Endodermal cell (in vitro differentiated cells): ENCODE measurements around the gene PPP2R5E. TPM values are rescaled to one million over a fixed set of nuclear protein-coding genes. Genes with fewer than 3 reads are reported as not detected.

Source experiments
- DNase-seq: peaks from one replicate; pipeline ENCODE4 v3.0.0-alpha.2; 2017
- H3K27ac ChIP-seq: 2 replicates; pipeline ENCODE4 v1.5.1; 2013; ENCODE audit warnings: mild to moderate bottlenecking, low read depth, low read length, moderate library complexity
- H3K27me3 ChIP-seq: 2 replicates; pipeline ENCODE4 v1.6.1; 2013; ENCODE audit warnings: mild to moderate bottlenecking, low read length, moderate library complexity; ENCODE audit not compliant: insufficient read depth, control insufficient read depth, poor library complexity, severe bottlenecking
- H3K36me3 ChIP-seq: 2 replicates; pipeline ENCODE4 v1.7.0; 2013; ENCODE audit warnings: mild to moderate bottlenecking, low read length, moderate library complexity; ENCODE audit not compliant: control insufficient read depth, insufficient read depth
- H3K4me1 ChIP-seq: one replicate; pipeline ENCODE4 v1.7.0; 2013; ENCODE audit warnings: low read length; ENCODE audit not compliant: control insufficient read depth, insufficient read depth
- H3K4me3 ChIP-seq: 2 replicates; pipeline ENCODE4 v1.5.1; 2013; ENCODE audit warnings: mild to moderate bottlenecking, low read length, moderate library complexity
- H3K9ac ChIP-seq: 2 replicates; pipeline ENCODE4 v1.6.1; 2013; ENCODE audit warnings: mild to moderate bottlenecking, low read length, moderate library complexity; ENCODE audit not compliant: poor library complexity, severe bottlenecking; ENCODE audit errors: extremely low read depth
- H3K9me3 ChIP-seq: 2 replicates; pipeline ENCODE4 v1.6.1; 2013; ENCODE audit warnings: mild to moderate bottlenecking, low read length, moderate library complexity; ENCODE audit not compliant: control insufficient read depth
- H3K27ac Mint-ChIP-seq: 2 replicates; pipeline ENCODE4 v1.8.0; 2020; ENCODE audit warnings: mixed read lengths
- H3K27me3 Mint-ChIP-seq: 2 replicates; pipeline ENCODE4 v1.8.0; 2021; ENCODE audit warnings: mild to moderate bottlenecking, mixed read lengths; ENCODE audit not compliant: insufficient read depth
- H3K36me3 Mint-ChIP-seq: 2 replicates; pipeline ENCODE4 v1.8.0; 2020; ENCODE audit warnings: low read depth, mixed read lengths
- H3K4me1 Mint-ChIP-seq: 2 replicates; pipeline ENCODE4 v1.8.0; 2020; ENCODE audit warnings: mixed read lengths
- H3K4me3 Mint-ChIP-seq: 2 replicates; pipeline ENCODE4 v1.8.0; 2020; ENCODE audit warnings: mild to moderate bottlenecking, moderate library complexity, mixed read lengths
- H3K9me3 Mint-ChIP-seq: 2 replicates; pipeline ENCODE4 v1.8.0; 2020; ENCODE audit warnings: mild to moderate bottlenecking, mixed read lengths
- WGBS, 2 experiments: methylation state at CpG; one replicate each; pipeline versions ENCODE4 v1.1.5 to v1.1.7; 2013; ENCODE audit warnings: missing lambda C conversion rate in 2 of 2, mixed read lengths in 1 of 2; ENCODE audit not compliant: insufficient coverage in 1 of 2, insufficient read length in 1 of 2; 5-methylcytosine and 5-hydroxymethylcytosine counted together
- total RNA-seq, 2 donors: library from RNA; stranded (reverse); fragmentation: NEBNext Ultra II Directional in 1 of 2; extraction: Animal tissue kit (Norgen Biotek cat#: 25700) in 1 of 2; gene quantifications; 2 replicates in 1 of 2; 3 replicates in 1 of 2; pipeline ENCODE4 v1.2.1, GENCODE V29; 2021
- TF ChIP-seq, protein P1 (sequence below): fragments of 200-600 bp; sonication (generic); conservative IDR thresholded peaks from 2 replicates; pipeline ENCODE4 v1.5.0; 2021; ENCODE audit warnings: antibody characterized with exemption, mild to moderate bottlenecking

The PPP2R5E gene
- total RNA-seq, 2 donors from 2014 or later = 61.1 to 63.8 TPM

- Mint-ChIP-seq H3K27ac (no peak overlapping the region), H3K4me3 (no peak overlapping the region), H3K27me3 (no peaks in the 10 kb centered on the region), H3K36me3 (no peaks in the 10 kb centered on the region), H3K9me3 (peaks cover 4% of the 10 kb centered on the region), H3K4me1 (peaks cover 7% of the 10 kb centered on the region)
- Histone ChIP-seq H3K9me3 (no peaks in the 10 kb centered on the region), H3K9ac (no peak overlapping the region), H3K4me1 (peaks cover 14% of the 10 kb centered on the region), H3K4me3 (no peak overlapping the region), H3K36me3 (no peaks in the 10 kb centered on the region), H3K27ac (no peak overlapping the region), H3K27me3 (no peaks in the 10 kb centered on the region)
- WGBS, 2 experiments = 94 to 96% methylated on average over 5 of the region's 5 CpGs
- TF ChIP-seq, protein P1, sequence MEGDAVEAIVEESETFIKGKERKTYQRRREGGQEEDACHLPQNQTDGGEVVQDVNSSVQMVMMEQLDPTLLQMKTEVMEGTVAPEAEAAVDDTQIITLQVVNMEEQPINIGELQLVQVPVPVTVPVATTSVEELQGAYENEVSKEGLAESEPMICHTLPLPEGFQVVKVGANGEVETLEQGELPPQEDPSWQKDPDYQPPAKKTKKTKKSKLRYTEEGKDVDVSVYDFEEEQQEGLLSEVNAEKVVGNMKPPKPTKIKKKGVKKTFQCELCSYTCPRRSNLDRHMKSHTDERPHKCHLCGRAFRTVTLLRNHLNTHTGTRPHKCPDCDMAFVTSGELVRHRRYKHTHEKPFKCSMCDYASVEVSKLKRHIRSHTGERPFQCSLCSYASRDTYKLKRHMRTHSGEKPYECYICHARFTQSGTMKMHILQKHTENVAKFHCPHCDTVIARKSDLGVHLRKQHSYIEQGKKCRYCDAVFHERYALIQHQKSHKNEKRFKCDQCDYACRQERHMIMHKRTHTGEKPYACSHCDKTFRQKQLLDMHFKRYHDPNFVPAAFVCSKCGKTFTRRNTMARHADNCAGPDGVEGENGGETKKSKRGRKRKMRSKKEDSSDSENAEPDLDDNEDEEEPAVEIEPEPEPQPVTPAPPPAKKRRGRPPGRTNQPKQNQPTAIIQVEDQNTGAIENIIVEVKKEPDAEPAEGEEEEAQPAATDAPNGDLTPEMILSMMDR = no peak
- DNase-seq = no peak
Measured at GRCh38 chr14:63326840-63327239, 216.3 kb downstream of the PPP2R5E start.

GRCh38 chr14:63322897-63323573 lies 220.1 kb downstream of the PPP2R5E start:
- Mint-ChIP-seq H3K27ac (no peak overlapping the region), H3K4me3 (no peak overlapping the region), H3K36me3 (no peaks in the 10 kb centered on the region), H3K27me3 (no peaks in the 10 kb centered on the region), H3K4me1 (peaks cover 12% of the 10 kb centered on the region), H3K9me3 (no peaks in the 10 kb centered on the region)
- Histone ChIP-seq H3K9ac (no peak overlapping the region), H3K36me3 (no peaks in the 10 kb centered on the region), H3K4me1 (peaks cover 1% of the 10 kb centered on the region), H3K27ac (no peak overlapping the region), H3K9me3 (no peaks in the 10 kb centered on the region), H3K4me3 (no peak overlapping the region), H3K27me3 (no peaks in the 10 kb centered on the region)
- TF ChIP-seq, protein P1 = no peak
- DNase-seq = no peak
- 91 to 94% methylated on average over 7 to 9 of the region's 9 CpGs for WGBS, 2 experiments

GRCh38 chr14:63322472-63322871 lies 220.7 kb downstream of the PPP2R5E start:
- Histone ChIP-seq H3K9me3 (no peaks in the 10 kb centered on the region), H3K36me3 (no peaks in the 10 kb centered on the region), H3K9ac (no peak overlapping the region), H3K4me1 (no peaks in the 10 kb centered on the region), H3K4me3 (no peak overlapping the region), H3K27me3 (no peaks in the 10 kb centered on the region), H3K27ac (no peak overlapping the region)
- H3K27me3 Mint-ChIP-seq = no peaks in the 10 kb centered on the region
- H3K4me3 Mint-ChIP-seq = no peak overlapping the region
- no peak overlapping the region for H3K27ac Mint-ChIP-seq
- TF ChIP-seq, protein P1 = no peak
- H3K9me3 Mint-ChIP-seq = no peaks in the 10 kb centered on the region
- WGBS, 2 experiments = 95 to 100% methylated on average over 1 of the region's 1 CpG
- H3K4me1 Mint-ChIP-seq = peaks cover 12% of the 10 kb centered on the region
- DNase-seq = no peak
- H3K36me3 Mint-ChIP-seq = no peaks in the 10 kb centered on the region

Other genes with a start within 250 kb of the PPP2R5E start
- not detected for gene GPHB5, start 224.4 kb downstream of the PPP2R5E start, total RNA-seq
- gene WDR89, start 98.5 kb upstream of the PPP2R5E start, total RNA-seq = 10 to 100 TPM; 23.4 to 26.7 TPM
- 10 to 100 TPM; 15.5 to 18.4 TPM for gene SGPP1, start 184.7 kb upstream of the PPP2R5E start, total RNA-seq